ENCODE results near the gene PMAIP1.

GRCh38 chr18:59861009-59861408 is 38.8 kb upstream of the PMAIP1 start:
- no peak for TF ChIP-seq POLR2A (IDR thresholded peaks at IDR 0.05; ENCODE audit: low read depth, low read length)
- TF ChIP-seq POLR2AphosphoS5 (IDR thresholded peaks at IDR 0.05; ENCODE audit: low read depth, low read length): no peak
- TF ChIP-seq TAF1 (IDR thresholded peaks at IDR 0.05; ENCODE audit: borderline replicate concordance, low read depth, low read length): no peak

Data from GM12892 (cell line).